GM18526 (cell line): ENCODE measurements around the gene PELO.

Source experiments
- POLR2A ChIP-seq: IDR thresholded peaks from 3 replicates; pipeline ENCODE4 v1.6.1; 2011; ENCODE audit not compliant: insufficient read length; ENCODE audit errors: extremely low read depth

PELO gene

DNA sequence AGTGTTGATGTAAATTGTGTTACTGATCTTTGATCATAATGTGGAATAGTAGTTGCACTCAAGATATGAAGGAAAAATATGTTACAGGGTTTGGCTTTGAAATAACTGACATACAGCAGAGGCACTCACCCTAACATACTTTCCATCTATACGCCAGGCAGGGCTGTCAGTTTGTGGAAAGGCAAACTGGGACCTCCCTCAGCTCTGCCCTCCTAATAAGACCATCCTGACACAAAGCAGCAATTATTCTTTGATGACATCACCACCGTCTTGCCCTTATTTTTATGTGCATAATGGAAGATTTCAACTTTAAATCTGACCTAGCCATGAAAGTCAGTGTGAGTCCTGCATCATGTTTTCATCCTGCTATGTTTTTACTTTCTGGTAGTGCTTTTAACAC is 42.9 kb downstream of the PELO start:
- no peak for TF ChIP-seq POLR2A

DNA sequence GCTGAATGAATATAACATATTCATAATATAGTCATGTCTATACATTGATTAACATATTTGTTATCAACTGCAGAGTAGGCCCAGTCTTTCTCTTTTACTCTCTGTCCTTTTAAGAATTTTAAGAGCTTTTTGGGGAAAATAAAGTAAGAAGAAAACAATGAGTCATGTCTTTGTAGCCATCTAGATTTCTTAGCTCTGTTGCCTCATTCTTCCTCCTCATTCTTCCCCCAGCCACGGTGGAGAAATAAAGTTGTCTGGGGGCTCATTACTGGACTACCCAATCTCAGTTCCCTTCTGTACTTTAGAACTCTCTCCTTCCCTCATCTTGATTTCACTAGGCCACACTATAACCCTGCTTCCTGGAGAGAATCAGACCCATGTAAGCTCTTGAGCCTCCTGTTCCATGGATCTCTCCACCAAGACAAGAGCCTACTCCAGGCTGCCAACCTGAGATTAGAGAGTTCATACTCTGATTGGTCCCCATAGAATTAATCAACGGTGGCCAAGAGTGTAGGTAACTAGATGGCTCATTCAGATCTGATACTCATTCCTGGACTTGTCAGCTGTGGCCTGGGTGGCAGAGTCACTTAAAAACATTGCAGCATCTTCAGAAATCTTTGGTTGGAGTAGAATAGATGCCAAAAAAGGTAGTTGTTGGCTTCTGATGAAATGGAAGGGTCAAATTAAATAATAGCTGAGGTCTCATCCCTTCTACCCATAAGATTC is 44.2 kb downstream of the PELO start:
- TF ChIP-seq POLR2A: no peak

DNA sequence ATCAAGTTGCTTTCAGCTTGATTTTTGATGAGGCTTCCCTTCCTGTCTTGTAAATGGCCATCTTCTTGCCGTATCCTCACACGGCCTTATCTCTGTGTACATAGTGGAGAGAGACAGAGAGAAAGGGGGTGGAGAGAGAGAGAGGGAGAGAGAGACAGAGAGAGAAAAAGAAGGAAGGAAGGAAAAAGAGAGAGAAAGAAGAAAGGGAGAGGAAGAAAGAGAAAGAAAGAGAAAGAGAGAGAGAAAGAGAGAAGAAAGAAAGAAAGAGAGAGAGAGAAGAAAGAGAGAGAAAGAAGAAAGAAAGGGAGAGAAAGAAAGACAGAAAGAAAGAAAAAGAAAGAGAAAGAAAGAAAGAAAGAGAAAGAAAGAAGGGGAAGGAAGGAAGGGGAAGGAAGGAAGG is 46.6 kb downstream of the PELO start:
- no peak for TF ChIP-seq POLR2A

DNA sequence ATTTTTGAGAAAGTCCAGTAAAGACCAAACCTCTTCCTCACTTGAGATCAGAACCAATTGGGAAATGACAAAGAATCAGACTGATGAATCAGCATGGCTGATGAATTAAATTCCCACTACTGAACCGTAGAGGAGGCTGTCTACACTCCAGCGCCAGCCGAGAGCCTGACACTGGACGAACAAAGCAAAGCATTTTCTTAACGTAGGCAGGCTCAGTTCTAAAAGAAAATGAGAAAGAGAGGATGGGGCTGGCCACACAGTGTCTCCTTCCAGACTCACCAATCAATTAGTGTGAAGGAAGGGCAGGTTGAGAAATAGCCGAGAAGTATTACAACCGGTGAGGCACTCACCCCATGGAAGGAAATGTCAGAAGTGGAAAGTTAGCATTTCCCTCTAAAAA is 49.4 kb downstream of the PELO start:
- no peak for TF ChIP-seq POLR2A
